Measurements from ENCODE around the gene LYPD6B.

DNA sequence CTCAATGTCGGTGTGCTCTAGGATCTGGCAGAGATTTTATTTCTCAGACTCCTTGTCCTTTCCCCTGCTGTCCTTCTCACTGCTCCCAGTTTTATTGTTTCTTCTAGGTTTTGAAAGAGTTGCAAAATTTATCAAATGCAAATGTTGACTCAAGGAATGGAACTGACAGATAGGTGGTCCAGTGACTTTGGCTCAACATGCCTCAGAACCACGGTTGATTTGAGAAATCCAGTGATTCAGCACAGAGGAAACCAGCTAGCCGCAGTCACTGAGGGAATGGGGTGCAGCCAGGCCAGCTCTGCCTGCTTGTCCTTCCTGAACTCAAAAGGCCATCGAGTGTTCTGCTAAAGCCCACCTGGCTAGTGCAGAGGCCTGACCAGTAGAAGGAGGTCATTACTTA, 166.2 kb downstream of the LYPD6B start:
- TF ChIP-seq POLR2A (IDR thresholded peaks at IDR 0.05) (no peak), CTCF (IDR thresholded peaks at IDR 0.05) (no peak)

Measured in vagina (tissue), 2 donors.